ENCODE data around the gene GGA2. TPM values are rescaled to one million over a fixed set of nuclear protein-coding genes. Genes with fewer than 3 reads are reported as not detected.
A peak's percentile ranks its signal among the peaks of the same experiment; 100 is the strongest.
"Not testable (repeated sequence)": the region's sequence is repeated elsewhere in the genome, so short reads cannot be mapped to it uniquely, and the experiment has no call there.

Gene GGA2
- total RNA-seq, 8 experiments from 2014 or later: 14.3 to 50.0 (median 19.8) TPM

- in situ Hi-C loops (cut with MboI; ENCODE audit: low pct_unique_long_range_greater_than_20kb in 2 of 9, low sequenced_read_pairs in 9 of 9, unreplicated experiment in 9 of 9): loop anchor here in 1 of 9 experiments (25.0 kb wide), 1 partner anchor 110 kb away; no protein-coding TSS in a partner anchor
- WGBS, 10 experiments: 4 to 100% (median 69%) methylated on average over 2 to 10 of the region's 12 CpGs; no CpG with 5 or more reads in 1 of the 10 experiments
- ATAC-seq (replicated peaks in 6 of 8): peak in 5 of 8 experiments; percentile 33 to 87 (median 57)
- Histone ChIP-seq H3K4me3 (no peak overlapping the region), H3K27ac (no peak overlapping the region), H3K4me1 (replicated peaks in 1 of 2) (no peaks in the 10 kb centered on the region)
Observed at GRCh38 chr16:23496821-23497542, 13.3 kb downstream of the GGA2 start.

GRCh38 chr16:23495671-23496070 is 14.6 kb downstream of the GGA2 start:
- in situ Hi-C loops (cut with MboI; ENCODE audit: low pct_unique_long_range_greater_than_20kb in 2 of 9, low sequenced_read_pairs in 9 of 9, unreplicated experiment in 9 of 9): loop anchor here in 1 of 9 experiments (25.0 kb wide), 1 partner anchor 108 kb away; no protein-coding TSS in a partner anchor
- WGBS, 10 experiments: 80 to 100% (median 100%) methylated on average over 1 to 2 of the region's 4 CpGs; no CpG with 5 or more reads in 4 of the 10 experiments
- Histone ChIP-seq H3K27ac (no peak overlapping the region), H3K4me3 (no peak overlapping the region), H3K4me1 (replicated peaks in 1 of 2) (no peaks in the 10 kb centered on the region)
- no peak for ATAC-seq (replicated peaks in 6 of 8)

GRCh38 chr16:23494188-23494587 is 16.1 kb downstream of the GGA2 start:
- Histone ChIP-seq H3K4me3 (no peak overlapping the region), H3K27ac (no peak overlapping the region), H3K4me1 (replicated peaks in 1 of 2) (no peaks in the 10 kb centered on the region)
- WGBS, 10 experiments: 73 to 100% (median 91%) methylated on average over 1 to 4 of the region's 11 CpGs; no CpG with 5 or more reads in 4 of the 10 experiments
- ATAC-seq (replicated peaks in 6 of 8): no peak
- in situ Hi-C loops (cut with MboI; ENCODE audit: low pct_unique_long_range_greater_than_20kb in 2 of 9, low sequenced_read_pairs in 9 of 9, unreplicated experiment in 9 of 9): loop anchor here in 1 of 9 experiments (25.0 kb wide), 1 partner anchor 107 kb away; no protein-coding TSS in a partner anchor

GRCh38 chr16:23491490-23492391 is 18.6 kb downstream of the GGA2 start:
- 80 to 100% (median 98%) methylated on average over 1 to 11 of the region's 14 CpGs for WGBS, 10 experiments
- Histone ChIP-seq H3K4me3 (no peak overlapping the region), H3K4me1 (replicated peaks in 1 of 2) (no peaks in the 10 kb centered on the region), H3K27ac (no peak overlapping the region)
- in situ Hi-C loops (cut with MboI; ENCODE audit: low pct_unique_long_range_greater_than_20kb in 2 of 9, low sequenced_read_pairs in 9 of 9, unreplicated experiment in 9 of 9): loop anchor here in 1 of 9 experiments (25.0 kb wide), 1 partner anchor 104 kb away; no protein-coding TSS in a partner anchor
- peak in 1 of 8 experiments; percentile 27 for ATAC-seq (replicated peaks in 6 of 8)

GRCh38 chr16:23486480-23486879 is 23.8 kb downstream of the GGA2 start:
- 82 to 100% (median 100%) methylated on average over 1 to 4 of the region's 5 CpGs; no CpG with 5 or more reads in 1 of the 10 experiments for WGBS, 10 experiments
- in situ Hi-C loops (cut with MboI; ENCODE audit: low pct_unique_long_range_greater_than_20kb in 2 of 9, low sequenced_read_pairs in 9 of 9, unreplicated experiment in 9 of 9): loop anchor here in 1 of 9 experiments (25.0 kb wide), 1 partner anchor 99 kb away; no protein-coding TSS in a partner anchor
- no peak for ATAC-seq (replicated peaks in 6 of 8)
- Histone ChIP-seq H3K4me3 (no peak overlapping the region), H3K4me1 (replicated peaks in 1 of 2) (no peaks in the 10 kb centered on the region), H3K27ac (no peak overlapping the region)

DNA sequence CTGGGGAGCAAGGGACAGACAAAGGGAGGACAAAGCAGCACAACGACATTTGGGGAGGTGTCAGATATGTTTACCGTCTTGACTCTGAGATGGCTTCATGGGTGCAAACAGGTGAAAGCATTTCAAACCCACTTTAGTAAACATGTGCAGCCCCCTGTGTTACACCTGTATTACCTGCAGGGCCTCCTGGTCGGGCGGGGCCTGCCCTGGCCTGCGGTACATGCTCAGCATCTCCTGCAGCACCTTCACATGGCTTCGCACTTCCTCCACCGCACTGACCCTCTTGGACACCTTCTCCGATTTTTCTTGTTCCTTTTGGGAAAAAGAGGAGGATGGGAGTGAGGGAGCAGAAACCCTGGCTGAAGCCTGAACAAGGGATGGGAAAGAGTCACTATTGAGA is 24.5 kb downstream of the GGA2 start:
- in situ Hi-C loops (cut with MboI; ENCODE audit: low pct_unique_long_range_greater_than_20kb in 2 of 9, low sequenced_read_pairs in 9 of 9, unreplicated experiment in 9 of 9): loop anchor here in 1 of 9 experiments (25.0 kb wide), 1 partner anchor 99 kb away; no protein-coding TSS in a partner anchor
- Histone ChIP-seq H3K4me1 (replicated peaks in 1 of 2) (no peaks in the 10 kb centered on the region), H3K27ac (no peak overlapping the region), H3K4me3 (no peak overlapping the region)
- no peak for ATAC-seq (replicated peaks in 6 of 8)
- 80 to 100% (median 100%) methylated on average over 2 to 4 of the region's 8 CpGs; no CpG with 5 or more reads in 5 of the 10 experiments for WGBS, 10 experiments

DNA sequence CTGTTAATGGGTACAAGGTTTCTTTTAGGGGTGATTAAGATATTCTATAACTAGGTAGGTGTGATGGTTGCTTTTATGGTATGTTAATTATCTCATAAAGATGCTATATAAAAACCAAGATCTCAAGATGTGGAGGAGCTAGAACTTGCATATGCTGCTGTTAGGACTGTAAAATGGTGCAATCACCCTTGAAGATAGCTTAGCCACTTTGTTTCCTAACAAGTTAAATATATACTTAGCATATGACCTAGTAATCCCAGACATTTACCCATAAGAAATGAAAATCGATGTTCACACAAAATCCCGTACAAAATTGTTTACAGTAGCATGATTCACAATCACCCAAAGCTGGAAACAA is 25.1 kb downstream of the GGA2 start:
- in situ Hi-C loops (cut with MboI; ENCODE audit: low pct_unique_long_range_greater_than_20kb in 2 of 9, low sequenced_read_pairs in 9 of 9, unreplicated experiment in 9 of 9): loop anchor here in 1 of 9 experiments (25.0 kb wide), 1 partner anchor 98 kb away; no protein-coding TSS in a partner anchor
- WGBS, 10 experiments: 83 to 100% (median 89%) methylated on average over 1 to 2 of the region's 2 CpGs; no CpG with 5 or more reads in 2 of the 10 experiments
- no peaks in the 10 kb centered on the region for H3K4me1 ChIP-seq (replicated peaks in 1 of 2)
- H3K27ac ChIP-seq: no peak overlapping the region
- ATAC-seq (replicated peaks in 6 of 8): no peak
- no peak overlapping the region for H3K4me3 ChIP-seq

DNA sequence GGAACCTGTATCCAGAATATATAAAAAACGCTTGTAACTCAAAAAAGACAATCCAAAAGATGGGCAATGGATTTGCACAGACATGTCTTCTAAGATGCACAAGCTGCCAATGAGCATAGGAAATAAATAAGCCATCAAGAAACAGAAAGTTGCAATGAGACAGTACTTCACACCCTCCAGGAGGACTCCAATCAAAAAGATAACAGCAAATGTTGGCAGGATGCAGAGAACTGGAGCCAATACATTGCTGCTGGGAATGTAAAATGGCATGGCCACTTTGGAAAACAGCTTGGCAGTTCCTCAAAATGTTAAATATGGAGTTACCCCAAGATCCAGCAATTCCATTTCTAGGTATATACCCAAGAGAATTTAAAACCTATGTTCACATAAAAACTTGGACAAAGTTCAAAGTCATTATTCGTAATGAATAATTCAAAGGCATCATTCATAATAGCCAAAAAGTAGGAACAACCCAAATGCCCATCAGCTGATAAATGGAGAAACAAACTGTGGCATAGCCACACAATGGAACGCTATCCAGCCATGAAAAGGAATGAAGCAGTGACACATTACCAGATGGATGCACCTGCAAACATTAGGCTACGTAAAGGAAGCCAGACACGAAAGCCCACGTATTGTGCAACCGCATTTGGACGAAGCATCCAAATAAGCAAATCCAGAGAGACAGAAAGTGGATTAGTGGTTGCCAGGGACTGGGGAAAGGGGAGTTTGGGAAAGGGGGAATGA is 25.6 kb downstream of the GGA2 start:
- Histone ChIP-seq H3K27ac (no peak overlapping the region), H3K4me3 (no peak overlapping the region), H3K4me1 (replicated peaks in 1 of 2) (no peaks in the 10 kb centered on the region)
- in situ Hi-C loops (cut with MboI; ENCODE audit: low pct_unique_long_range_greater_than_20kb in 2 of 9, low sequenced_read_pairs in 9 of 9, unreplicated experiment in 9 of 9): loop anchor here in 1 of 9 experiments (25.0 kb wide), 1 partner anchor 97 kb away; no protein-coding TSS in a partner anchor
- WGBS, 10 experiments: 55 to 100% (median 90%) methylated on average over 1 to 8 of the region's 8 CpGs
- ATAC-seq (replicated peaks in 6 of 8): no peak

GRCh38 chr16:23483492-23483891 is 26.8 kb downstream of the GGA2 start:
- WGBS, 10 experiments: 60 to 100% (median 100%) methylated on average over 1 to 8 of the region's 8 CpGs; no CpG with 5 or more reads in 3 of the 10 experiments
- H3K4me3 ChIP-seq; ATAC-seq (replicated peaks in 6 of 8); H3K4me1 ChIP-seq (replicated peaks in 1 of 2); H3K27ac ChIP-seq: not testable (repeated sequence)
- in situ Hi-C loops (cut with MboI; ENCODE audit: low pct_unique_long_range_greater_than_20kb in 2 of 9, low sequenced_read_pairs in 9 of 9, unreplicated experiment in 9 of 9): loop anchor here in 1 of 9 experiments (25.0 kb wide), 1 partner anchor 96 kb away; no protein-coding TSS in a partner anchor

DNA sequence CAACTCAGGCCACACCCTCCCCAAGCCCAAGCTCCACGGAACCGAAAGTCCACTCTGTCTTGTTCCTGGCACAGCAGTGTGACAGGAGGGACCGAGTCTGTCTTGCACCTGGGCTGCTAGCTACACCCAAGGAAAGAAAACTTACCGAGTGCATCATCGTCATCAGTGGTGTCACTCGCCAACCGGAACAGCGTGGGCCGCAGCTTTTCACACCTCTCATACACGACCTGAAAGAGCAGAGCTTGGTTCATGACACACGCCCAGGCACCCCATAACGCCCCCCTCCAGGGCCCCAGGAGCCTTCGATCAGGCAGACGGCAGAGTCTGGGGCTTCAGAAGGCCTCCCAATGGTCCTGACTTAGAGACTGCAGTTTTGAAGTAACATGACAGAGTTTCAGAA is 27.5 kb downstream of the GGA2 start:
- 80 to 100% (median 97%) methylated on average over 1 to 3 of the region's 14 CpGs; no CpG with 5 or more reads in 6 of the 10 experiments for WGBS, 10 experiments
- ATAC-seq (replicated peaks in 6 of 8): no peak
- Histone ChIP-seq H3K4me3 (no peak overlapping the region), H3K4me1 (replicated peaks in 1 of 2) (no peaks in the 10 kb centered on the region), H3K27ac (no peak overlapping the region)
- in situ Hi-C loops (cut with MboI; ENCODE audit: low pct_unique_long_range_greater_than_20kb in 2 of 9, low sequenced_read_pairs in 9 of 9, unreplicated experiment in 9 of 9): loop anchor here in 1 of 9 experiments (25.0 kb wide), 1 partner anchor 95 kb away; no protein-coding TSS in a partner anchor

- no peak overlapping the region for H3K4me3 ChIP-seq
- peak in 3 of 8 experiments; percentile 30 to 98 (median 95) for ATAC-seq (replicated peaks in 6 of 8)
- H3K4me1 ChIP-seq (replicated peaks in 1 of 2): no peaks in the 10 kb centered on the region
- 61 to 100% (median 86%) methylated on average over 1 to 4 of the region's 4 CpGs; no CpG with 5 or more reads in 2 of the 10 experiments for WGBS, 10 experiments
- H3K27ac ChIP-seq: no peak overlapping the region
- in situ Hi-C loops (cut with MboI; ENCODE audit: low pct_unique_long_range_greater_than_20kb in 2 of 9, low sequenced_read_pairs in 9 of 9, unreplicated experiment in 9 of 9): loop anchor here in 1 of 9 experiments (25.0 kb wide), 1 partner anchor 93 kb away; no protein-coding TSS in a partner anchor
Observed at GRCh38 chr16:23480257-23480656, 30.0 kb downstream of the GGA2 start.

DNA sequence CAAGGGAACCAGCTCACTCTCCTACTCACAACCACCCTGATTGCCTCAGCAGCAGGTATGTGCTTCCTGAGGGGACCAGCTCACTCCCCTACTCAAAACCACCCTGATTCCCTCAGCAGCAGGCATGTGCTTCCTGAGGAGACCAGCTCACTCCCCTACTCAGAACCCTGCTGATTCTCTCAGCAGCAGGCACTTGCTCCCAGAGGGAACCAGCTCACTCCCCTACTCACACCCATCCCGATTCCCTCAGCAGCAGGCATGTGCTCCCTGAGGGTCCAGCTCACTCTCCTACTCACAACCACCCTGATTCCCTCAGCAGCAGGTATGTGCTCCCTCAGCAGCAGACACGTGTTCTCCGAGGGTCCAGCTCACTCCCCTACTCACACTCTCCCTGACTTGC is 31.2 kb downstream of the GGA2 start:
- Histone ChIP-seq H3K4me1 (replicated peaks in 1 of 2) (no peaks in the 10 kb centered on the region), H3K27ac (no peak overlapping the region), H3K4me3 (no peak overlapping the region)
- 90 to 100% methylated on average over 1 to 2 of the region's 3 CpGs; no CpG with 5 or more reads in 8 of the 10 experiments for WGBS, 10 experiments
- in situ Hi-C loops (cut with MboI; ENCODE audit: low pct_unique_long_range_greater_than_20kb in 2 of 9, low sequenced_read_pairs in 9 of 9, unreplicated experiment in 9 of 9): loop anchor here in 1 of 9 experiments (25.0 kb wide), 1 partner anchor 92 kb away; no protein-coding TSS in a partner anchor
- no peak for ATAC-seq (replicated peaks in 6 of 8)

Measured in motor neuron (in vitro differentiated cells).